ENCODE results near the gene THPO. TPM values are rescaled to one million over a fixed set of nuclear protein-coding genes. Genes with fewer than 3 reads are reported as not detected.

THPO gene
- total and polyA plus RNA-seq, 9 of the 15 experiments (the other 6 are each of a cell fraction or from before 2014, with no cell fraction given), result 0.11 to 1.1 (median 0.35) TPM; not detected in 1

DNA sequence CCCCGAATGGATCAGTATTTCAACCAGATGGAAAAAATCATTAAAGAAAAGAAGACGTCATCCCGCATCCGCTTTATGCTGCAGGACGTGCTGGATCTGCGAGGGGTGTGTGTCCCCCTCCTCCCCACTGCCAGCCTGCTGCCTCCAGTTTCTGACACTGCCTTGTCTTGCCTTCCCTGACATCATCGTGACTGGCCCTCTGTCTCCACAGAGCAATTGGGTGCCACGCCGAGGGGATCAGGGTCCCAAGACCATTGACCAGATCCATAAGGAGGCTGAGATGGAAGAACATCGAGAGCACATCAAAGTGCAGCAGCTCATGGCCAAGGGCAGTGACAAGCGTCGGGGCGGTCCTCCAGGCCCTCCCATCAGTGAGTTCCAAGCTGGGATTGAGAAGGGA, 52.7 kb downstream of the THPO start:
- POLR2A ChIA-PET, result interaction anchor here (1.8 to 2.8 kb wide), 2 partner anchors 8 to 10 kb away, joined by 5 to 24 read pairs; no protein-coding TSS in a partner anchor
- no peaks in the 10 kb centered on the region for H3K9me1 ChIP-seq (ENCODE audit: control insufficient read depth, insufficient read depth, low read length)
- H3K4me1 ChIP-seq (replicated peaks in 1 of 2; ENCODE audit: control insufficient read depth in 2 of 2, insufficient read depth in 2 of 2, low read length in 2 of 2), result peaks cover 0 to 3% of the 10 kb centered on the region in 2 experiments; a peak in 2 of 5 replicates
- no peak overlapping the region for H3K4me3 ChIP-seq
- H3K9me3 ChIP-seq (replicated peaks; ENCODE audit: control insufficient read depth, insufficient read depth, low read depth, low read length), result no peaks in the 10 kb centered on the region
- H3K79me2 ChIP-seq (ENCODE audit: control insufficient read depth, insufficient read depth, low read length), result peaks cover 55% of the 10 kb centered on the region
- in situ Hi-C loops (cut with MboI), result no loop called here
- TF ChIP-seq POLR2A (conservative IDR thresholded peaks at IDR 0.05) (0 out of 2 replicates have a peak, but pooled peaks have one; percentile 15), RBFOX2 (IDR thresholded peaks at IDR 0.05; ENCODE audit: low read depth, low read length) (peak; percentile 52), ZNF232 (CRISPR knock-in tag; IDR thresholded peaks at IDR 0.05) (no peak), POLR2AphosphoS5 (IDR thresholded peaks at IDR 0.05; ENCODE audit: control insufficient read depth, insufficient read depth, low read depth, low read length) (0 out of 2 replicates have a peak, but pooled peaks have one; percentile 7)
- DNase-seq (ENCODE audit: extremely low read depth in 1 of 4, low spot score in 3 of 4), result no peak
- no peak for FAIRE-seq
- H3K27ac ChIP-seq (ENCODE audit: extremely low read depth, low read depth, low read length), result no peak overlapping the region
- H3K9ac ChIP-seq (ENCODE audit: insufficient read depth in 1 of 2, low read depth in 2 of 2, low read length in 2 of 2), result no peak overlapping the region
- H3K27me3 ChIP-seq (ENCODE audit: control insufficient read depth in 2 of 2, insufficient read depth in 2 of 2, low read length in 2 of 2), result no peaks in the 10 kb centered on the region
- WGBS (ENCODE audit: insufficient coverage, low coverage, missing lambda C conversion rate), result 93% methylated on average over 8 of the region's 13 CpGs
- TSS peak; percentile 4 for BruUV-seq (replicated peaks)
- no peak overlapping the region for H3K4me2 ChIP-seq (ENCODE audit: insufficient read depth, low read length)
- intact Hi-C loops (cut with micrococcal nuclease), result no loop called here
- H2AFZ ChIP-seq (ENCODE audit: low read depth, low read length), result no peak overlapping the region
- no peak for ATAC-seq
- CTCF ChIA-PET (ENCODE audit: low intra/inter-chr PET ratio), result no interaction called here
- peaks cover 14% of the 10 kb centered on the region for H4K20me1 ChIP-seq (replicated peaks; ENCODE audit: control insufficient read depth, insufficient read depth, low read length)
- H3K36me3 ChIP-seq (ENCODE audit: control insufficient read depth, insufficient read depth, low read length), result peaks cover 100% of the 10 kb centered on the region

DNA sequence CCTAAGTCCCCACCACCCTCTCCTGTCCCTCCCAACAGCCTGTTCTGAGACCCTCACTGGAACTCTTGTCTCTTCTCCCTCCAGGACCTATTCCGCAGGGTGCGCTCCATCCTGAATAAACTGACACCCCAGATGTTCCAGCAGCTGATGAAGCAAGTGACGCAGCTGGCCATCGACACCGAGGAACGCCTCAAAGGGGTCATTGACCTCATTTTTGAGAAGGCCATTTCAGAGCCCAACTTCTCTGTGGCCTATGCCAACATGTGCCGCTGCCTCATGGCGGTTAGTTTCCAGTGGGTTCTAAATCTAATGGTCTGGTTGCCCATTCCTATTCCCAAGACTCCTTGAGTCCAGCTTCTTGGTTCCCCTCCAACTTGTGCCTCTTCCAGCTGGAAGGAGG, 54.3 kb downstream of the THPO start:
- BruUV-seq (replicated peaks), result no TSS peak
- DNase-seq (ENCODE audit: extremely low read depth in 1 of 4, low spot score in 3 of 4), result no peak
- FAIRE-seq, result no peak
- Histone ChIP-seq H3K9me3 (replicated peaks; ENCODE audit: control insufficient read depth, insufficient read depth, low read depth, low read length) (no peaks in the 10 kb centered on the region), H3K9ac (ENCODE audit: insufficient read depth in 1 of 2, low read depth in 2 of 2, low read length in 2 of 2) (peak overlapping the region in 1 of 2 experiments; percentile 50; a peak in 1 of 4 replicates), H3K27me3 (ENCODE audit: control insufficient read depth in 2 of 2, insufficient read depth in 2 of 2, low read length in 2 of 2) (no peaks in the 10 kb centered on the region), H3K36me3 (ENCODE audit: control insufficient read depth, insufficient read depth, low read length) (peaks cover 99% of the 10 kb centered on the region), H3K27ac (ENCODE audit: extremely low read depth, low read depth, low read length) (no peak overlapping the region), H2AFZ (ENCODE audit: low read depth, low read length) (no peak overlapping the region), H3K4me1 (replicated peaks in 1 of 2; ENCODE audit: control insufficient read depth in 2 of 2, insufficient read depth in 2 of 2, low read length in 2 of 2) (peaks cover 0 to 15% of the 10 kb centered on the region in 2 experiments; a peak in 4 of 5 replicates), H3K4me2 (ENCODE audit: insufficient read depth, low read length) (no peak overlapping the region), H4K20me1 (replicated peaks; ENCODE audit: control insufficient read depth, insufficient read depth, low read length) (peaks cover 26% of the 10 kb centered on the region), H3K9me1 (ENCODE audit: control insufficient read depth, insufficient read depth, low read length) (peaks cover 3% of the 10 kb centered on the region), H3K4me3 (no peak overlapping the region), H3K79me2 (ENCODE audit: control insufficient read depth, insufficient read depth, low read length) (peaks cover 67% of the 10 kb centered on the region)
- in situ Hi-C loops (cut with MboI) (no loop called here), intact Hi-C loops (cut with micrococcal nuclease) (no loop called here)
- no peak for ATAC-seq
- CTCF ChIA-PET (ENCODE audit: low intra/inter-chr PET ratio), result no interaction called here
- 97% methylated on average over 8 of the region's 8 CpGs for WGBS (ENCODE audit: insufficient coverage, low coverage, missing lambda C conversion rate)
- POLR2A ChIA-PET, result interaction anchor here (1.2 to 1.8 kb wide), 2 partner anchors 10 to 24 kb away, joined by 5 to 6 read pairs; no protein-coding TSS in a partner anchor
- TF ChIP-seq ZNF3 (CRISPR knock-in tag; IDR thresholded peaks at IDR 0.05) (no peak), NR2C2 (CRISPR knock-in tag; IDR thresholded peaks at IDR 0.05) (no peak), NR2C2 (tag; IDR thresholded peaks at IDR 0.05) (no peak), FIP1L1 (IDR thresholded peaks at IDR 0.05; ENCODE audit: low read depth, low read length, poor library complexity, severe bottlenecking) (no peak), CTBP1 (IDR thresholded peaks at IDR 0.05; ENCODE audit: borderline replicate concordance) (no peak), ZNF217 (CRISPR knock-in tag; IDR thresholded peaks at IDR 0.05) (no peak), MTA1 (IDR thresholded peaks at IDR 0.05; ENCODE audit: borderline replicate concordance) (no peak), ZFPM2 (CRISPR knock-in tag; IDR thresholded peaks at IDR 0.05) (no peak), RFX7 (CRISPR knock-in tag; IDR thresholded peaks at IDR 0.05) (no peak), TRIM28 (IDR thresholded peaks at IDR 0.05) (no peak)
- TF ChIP-seq, protein P1, sequence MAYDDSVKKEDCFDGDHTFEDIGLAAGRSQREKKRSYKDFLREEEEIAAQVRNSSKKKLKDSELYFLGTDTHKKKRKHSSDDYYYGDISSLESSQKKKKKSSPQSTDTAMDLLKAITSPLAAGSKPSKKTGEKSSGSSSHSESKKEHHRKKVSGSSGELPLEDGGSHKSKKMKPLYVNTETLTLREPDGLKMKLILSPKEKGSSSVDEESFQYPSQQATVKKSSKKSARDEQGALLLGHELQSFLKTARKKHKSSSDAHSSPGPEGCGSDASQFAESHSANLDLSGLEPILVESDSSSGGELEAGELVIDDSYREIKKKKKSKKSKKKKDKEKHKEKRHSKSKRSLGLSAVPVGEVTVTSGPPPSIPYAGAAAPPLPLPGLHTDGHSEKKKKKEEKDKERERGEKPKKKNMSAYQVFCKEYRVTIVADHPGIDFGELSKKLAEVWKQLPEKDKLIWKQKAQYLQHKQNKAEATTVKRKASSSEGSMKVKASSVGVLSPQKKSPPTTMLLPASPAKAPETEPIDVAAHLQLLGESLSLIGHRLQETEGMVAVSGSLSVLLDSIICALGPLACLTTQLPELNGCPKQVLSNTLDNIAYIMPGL (CRISPR knock-in tag; IDR thresholded peaks at IDR 0.05), result no peak
- TF ChIP-seq, protein P2, sequence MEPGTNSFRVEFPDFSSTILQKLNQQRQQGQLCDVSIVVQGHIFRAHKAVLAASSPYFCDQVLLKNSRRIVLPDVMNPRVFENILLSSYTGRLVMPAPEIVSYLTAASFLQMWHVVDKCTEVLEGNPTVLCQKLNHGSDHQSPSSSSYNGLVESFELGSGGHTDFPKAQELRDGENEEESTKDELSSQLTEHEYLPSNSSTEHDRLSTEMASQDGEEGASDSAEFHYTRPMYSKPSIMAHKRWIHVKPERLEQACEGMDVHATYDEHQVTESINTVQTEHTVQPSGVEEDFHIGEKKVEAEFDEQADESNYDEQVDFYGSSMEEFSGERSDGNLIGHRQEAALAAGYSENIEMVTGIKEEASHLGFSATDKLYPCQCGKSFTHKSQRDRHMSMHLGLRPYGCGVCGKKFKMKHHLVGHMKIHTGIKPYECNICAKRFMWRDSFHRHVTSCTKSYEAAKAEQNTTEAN (CRISPR knock-in tag; IDR thresholded peaks at IDR 0.05), result no peak

Measured in K562 (cell line).